ENCODE measurements around the gene AMBRA1.

Gene AMBRA1

DNA sequence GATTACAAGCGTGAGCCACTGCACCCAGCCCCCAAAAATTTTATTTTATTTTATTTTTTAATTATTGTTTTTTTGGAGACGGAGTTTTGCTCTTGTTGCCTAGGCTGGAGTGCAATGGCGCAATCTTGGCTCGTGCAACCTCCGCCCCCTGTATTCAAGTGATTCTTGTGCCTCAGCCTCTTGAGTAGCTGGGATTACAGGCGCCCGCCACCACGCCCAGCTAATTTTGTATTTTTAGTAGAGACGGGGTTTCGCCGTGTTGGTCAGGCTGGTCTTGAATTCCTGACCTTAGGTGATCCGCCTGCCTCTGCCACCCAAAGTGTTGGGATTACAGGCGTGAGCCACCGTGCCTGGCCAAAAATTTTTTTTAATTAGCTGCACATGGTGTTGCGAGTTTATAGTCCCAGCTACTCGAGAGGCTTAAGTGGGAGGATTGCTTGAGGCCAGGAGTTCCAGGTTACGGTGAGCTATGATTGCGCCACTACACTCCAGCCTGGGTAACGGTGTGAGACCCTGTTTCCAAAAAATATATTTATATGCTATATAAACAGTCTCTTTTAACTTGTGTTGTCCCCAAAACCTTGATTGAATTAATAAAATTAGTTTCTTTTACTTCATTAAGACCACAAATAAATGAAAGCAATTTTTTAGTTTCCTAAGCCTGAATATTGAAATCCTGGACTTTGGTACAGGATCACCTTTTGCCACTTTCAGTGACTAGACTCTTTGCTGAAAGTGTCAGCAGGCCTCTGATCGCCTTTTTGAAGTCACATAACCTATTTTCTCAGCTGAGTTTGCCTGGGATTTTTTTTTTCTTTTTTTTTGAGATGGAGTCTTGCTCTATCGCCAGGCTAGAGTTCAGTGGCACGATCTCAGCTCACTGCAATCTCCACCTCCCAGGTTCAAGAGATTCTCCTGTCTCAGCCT is 39.7 kb upstream of the AMBRA1 start:
- Histone ChIP-seq H3K36me3 (peaks cover 74% of the 10 kb centered on the region), H3K9ac (no peak overlapping the region), H3K27ac (no peak overlapping the region), H4K20me1 (peaks cover 6% of the 10 kb centered on the region; the same call in 1 of the 2 replicates), H3K4me3 (no peak overlapping the region), H3K4me2 (no peak overlapping the region), H3K27me3 (no peaks in the 10 kb centered on the region), H3K9me3 (no peaks in the 10 kb centered on the region), H3K4me1 (no peaks in the 10 kb centered on the region)
- TF ChIP-seq Cebpa-rat (IDR thresholded peaks at IDR 0.05), result no peak

DNA sequence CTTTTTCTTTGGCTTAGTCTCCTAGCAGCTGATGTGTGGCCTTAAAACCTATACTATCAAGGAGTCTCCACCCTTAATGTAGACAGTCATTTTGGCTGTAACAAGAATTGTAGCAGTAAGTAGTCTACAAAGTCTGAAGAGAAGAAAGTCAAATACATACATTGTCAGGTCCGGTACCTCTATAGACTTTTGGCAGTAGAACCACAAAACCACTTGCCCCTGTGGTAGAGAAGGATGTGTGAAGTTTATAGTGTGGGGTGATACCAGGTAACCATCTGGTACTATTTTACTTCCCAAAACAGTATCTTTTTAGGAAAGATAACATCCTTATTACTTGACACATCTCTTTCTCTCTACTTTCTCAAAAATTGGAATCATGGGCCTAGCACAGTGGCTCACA is 38.7 kb upstream of the AMBRA1 start:
- no peaks in the 10 kb centered on the region for H3K9me3 ChIP-seq

DNA sequence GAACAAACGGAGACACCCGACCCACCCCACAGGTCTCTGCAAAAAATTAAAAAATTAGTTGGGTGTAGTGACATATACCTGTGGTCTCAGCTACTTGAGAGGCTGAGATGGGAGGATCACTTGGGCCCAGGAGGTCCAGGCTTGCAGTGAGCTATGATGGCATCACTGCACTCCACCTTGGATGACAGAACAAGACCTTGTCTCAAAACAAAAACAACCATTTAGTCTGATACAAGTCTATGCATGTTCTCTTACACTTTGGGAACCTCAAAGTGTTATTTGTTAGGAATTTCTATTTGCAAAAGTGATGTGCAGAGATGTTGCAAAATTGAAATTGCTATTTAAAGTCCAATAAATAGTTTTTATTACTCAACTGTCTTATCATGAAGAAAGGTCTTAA is 37.9 kb upstream of the AMBRA1 start:
- no peak for TF ChIP-seq Cebpa-rat (IDR thresholded peaks at IDR 0.05)
- Histone ChIP-seq H3K9me3 (no peaks in the 10 kb centered on the region), H4K20me1 (peaks cover 22% of the 10 kb centered on the region), H3K9ac (no peak overlapping the region), H3K4me3 (no peak overlapping the region), H3K27me3 (no peaks in the 10 kb centered on the region), H3K4me2 (no peak overlapping the region), H3K36me3 (peaks cover 73% of the 10 kb centered on the region), H3K4me1 (no peaks in the 10 kb centered on the region), H3K27ac (no peak overlapping the region)

More for the DNA sequence above, 38.7 kb upstream of the AMBRA1 start:
- H3K27me3 ChIP-seq, result no peaks in the 10 kb centered on the region
- H3K9ac ChIP-seq, result no peak overlapping the region
- H3K4me1 ChIP-seq, result no peaks in the 10 kb centered on the region
- H3K4me2 ChIP-seq, result no peak overlapping the region
- H3K4me3 ChIP-seq, result no peak overlapping the region
- TF ChIP-seq Cebpa-rat (IDR thresholded peaks at IDR 0.05), result no peak
- H4K20me1 ChIP-seq, result peaks cover 14% of the 10 kb centered on the region
- no peak overlapping the region for H3K27ac ChIP-seq
- peaks cover 71% of the 10 kb centered on the region for H3K36me3 ChIP-seq

DNA sequence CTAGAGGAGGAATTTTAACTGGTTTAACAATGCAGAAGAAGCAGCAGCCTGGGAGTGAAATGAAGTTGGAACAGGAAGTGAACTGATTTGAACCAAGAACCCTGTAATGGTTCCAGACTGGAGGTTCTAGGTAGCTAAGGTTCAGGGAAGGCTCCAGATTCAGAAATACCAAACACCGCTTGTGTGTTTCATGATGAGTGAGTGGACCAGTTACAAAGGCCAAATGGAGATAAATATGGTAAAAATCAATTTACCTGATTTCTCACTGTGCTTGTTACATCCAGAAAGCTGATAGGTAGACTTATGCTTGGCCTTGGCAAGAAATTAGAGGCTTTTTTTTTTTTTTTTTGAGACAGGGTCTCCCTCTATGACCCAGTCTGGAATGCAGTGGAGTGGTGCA is 36.4 kb upstream of the AMBRA1 start:
- Histone ChIP-seq H3K9ac (no peak overlapping the region), H3K4me2 (no peak overlapping the region), H3K4me3 (no peak overlapping the region), H3K27ac (no peak overlapping the region), H4K20me1 (peaks cover 25% of the 10 kb centered on the region), H3K36me3 (peaks cover 74% of the 10 kb centered on the region), H3K4me1 (no peaks in the 10 kb centered on the region), H3K27me3 (no peaks in the 10 kb centered on the region), H3K9me3 (no peaks in the 10 kb centered on the region)
- no peak for TF ChIP-seq Cebpa-rat (IDR thresholded peaks at IDR 0.05)

DNA sequence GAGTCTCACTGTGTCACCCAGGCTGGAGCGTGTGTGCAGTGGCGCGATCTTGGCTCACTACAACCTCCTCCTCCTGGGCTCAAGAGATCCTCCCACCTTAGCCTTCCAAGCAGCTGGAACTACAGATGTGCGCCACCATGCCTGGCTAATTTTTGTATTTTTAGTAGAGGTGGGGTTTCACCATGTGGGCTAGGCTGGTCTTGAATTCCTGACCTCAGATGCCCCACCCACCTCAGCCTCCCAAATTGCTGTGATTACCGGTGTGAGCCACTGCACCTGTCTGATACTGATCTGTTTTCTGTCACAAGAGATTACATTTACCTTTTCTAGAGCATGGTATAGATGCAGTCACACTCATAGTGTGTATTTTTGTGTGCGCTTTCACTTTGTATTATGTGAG is 35.1 kb upstream of the AMBRA1 start:
- Histone ChIP-seq H4K20me1 (peaks cover 31% of the 10 kb centered on the region), H3K4me1 (no peaks in the 10 kb centered on the region), H3K4me3 (no peak overlapping the region), H3K9ac (no peak overlapping the region), H3K9me3 (no peaks in the 10 kb centered on the region), H3K27me3 (no peaks in the 10 kb centered on the region), H3K36me3 (peaks cover 76% of the 10 kb centered on the region), H3K27ac (no peak overlapping the region), H3K4me2 (no peak overlapping the region)
- TF ChIP-seq Cebpa-rat (IDR thresholded peaks at IDR 0.05), result no peak

DNA sequence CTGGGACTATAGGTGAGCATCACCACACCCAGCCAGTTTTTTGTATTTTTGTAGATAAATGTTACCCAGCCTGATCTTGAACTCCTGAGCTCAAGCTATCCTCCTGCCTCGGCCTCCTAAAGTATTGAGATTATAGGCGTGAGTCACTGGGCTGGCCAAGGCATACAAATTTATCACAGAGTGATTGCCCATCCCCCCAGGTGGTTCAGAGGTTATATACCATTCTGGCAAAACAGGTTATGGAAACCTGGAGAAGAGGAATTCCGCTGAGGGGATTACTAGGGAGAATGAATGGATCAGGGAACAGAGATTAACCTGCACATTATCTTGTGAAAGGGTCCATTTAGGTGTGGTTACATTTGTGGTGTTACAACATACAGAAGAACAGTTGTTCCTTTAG is 31.6 kb upstream of the AMBRA1 start:
- no peak overlapping the region for H3K4me2 ChIP-seq
- H3K4me3 ChIP-seq, result no peak overlapping the region
- no peaks in the 10 kb centered on the region for H3K9me3 ChIP-seq
- H3K36me3 ChIP-seq, result peaks cover 87% of the 10 kb centered on the region
- no peaks in the 10 kb centered on the region for H3K27me3 ChIP-seq
- H3K27ac ChIP-seq, result no peak overlapping the region
- no peaks in the 10 kb centered on the region for H3K4me1 ChIP-seq
- peaks cover 47% of the 10 kb centered on the region for H4K20me1 ChIP-seq
- no peak for TF ChIP-seq Cebpa-rat (IDR thresholded peaks at IDR 0.05)
- no peak overlapping the region for H3K9ac ChIP-seq

DNA sequence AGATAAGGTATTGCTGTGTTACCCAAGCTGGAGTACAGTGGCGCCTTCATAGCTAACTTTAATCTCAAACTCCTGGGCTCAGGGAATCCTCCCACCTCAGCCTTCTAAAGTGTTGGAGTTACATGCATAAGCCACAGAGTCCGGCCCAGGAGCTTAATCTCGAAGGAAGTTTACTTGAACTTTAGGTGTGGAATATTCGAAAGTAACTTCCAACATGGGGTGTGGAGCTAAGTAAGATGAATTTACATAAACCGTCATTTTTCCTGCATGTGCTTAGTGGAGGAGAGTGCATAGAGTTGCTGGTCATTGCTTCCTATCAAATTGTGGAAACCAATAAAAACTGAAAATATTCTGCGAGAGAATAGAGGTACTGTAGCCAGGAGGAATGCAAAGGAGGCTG is 25.0 kb upstream of the AMBRA1 start:
- peaks cover 36% of the 10 kb centered on the region for H3K36me3 ChIP-seq
- no peak for TF ChIP-seq Cebpa-rat (IDR thresholded peaks at IDR 0.05)
- no peak overlapping the region for H3K27ac ChIP-seq
- H3K4me3 ChIP-seq, result peak overlapping the region; percentile 99
- no peaks in the 10 kb centered on the region for H3K27me3 ChIP-seq
- H3K4me2 ChIP-seq, result peak overlapping the region; percentile 96
- peaks cover 44% of the 10 kb centered on the region; the same call in 1 of the 2 replicates for H4K20me1 ChIP-seq
- peak overlapping the region; percentile 98 for H3K9ac ChIP-seq
- H3K4me1 ChIP-seq, result peaks cover 20% of the 10 kb centered on the region
- no peaks in the 10 kb centered on the region for H3K9me3 ChIP-seq

DNA sequence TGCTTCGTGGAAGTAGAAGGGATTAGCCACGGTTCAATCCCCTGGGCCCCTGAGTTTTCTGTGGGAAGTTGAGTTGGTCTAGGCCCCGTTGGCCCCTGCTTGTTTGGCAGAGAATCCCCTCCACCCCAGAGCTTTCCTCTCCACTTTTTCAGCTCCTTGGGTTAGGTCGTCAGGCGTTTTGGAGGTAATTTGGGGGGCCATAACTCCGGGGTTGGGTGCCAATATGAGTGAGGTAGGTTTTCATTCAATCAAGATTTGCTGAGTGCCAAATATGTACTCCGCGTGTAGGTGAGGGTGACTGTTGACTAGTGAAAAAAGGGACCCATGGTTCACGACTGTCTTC is 24.1 kb upstream of the AMBRA1 start:
- peaks cover 20% of the 10 kb centered on the region for H3K4me1 ChIP-seq
- peaks cover 44% of the 10 kb centered on the region; the same call in 1 of the 2 replicates for H4K20me1 ChIP-seq
- H3K36me3 ChIP-seq, result peaks cover 29% of the 10 kb centered on the region
- TF ChIP-seq Cebpa-rat (IDR thresholded peaks at IDR 0.05), result no peak
- H3K4me2 ChIP-seq, result peak overlapping the region; percentile 96
- H3K27ac ChIP-seq, result peak overlapping the region; percentile 98
- H3K27me3 ChIP-seq, result no peaks in the 10 kb centered on the region
- peak overlapping the region; percentile 98 for H3K9ac ChIP-seq
- H3K9me3 ChIP-seq, result no peaks in the 10 kb centered on the region
- H3K4me3 ChIP-seq, result peak overlapping the region; percentile 99

DNA sequence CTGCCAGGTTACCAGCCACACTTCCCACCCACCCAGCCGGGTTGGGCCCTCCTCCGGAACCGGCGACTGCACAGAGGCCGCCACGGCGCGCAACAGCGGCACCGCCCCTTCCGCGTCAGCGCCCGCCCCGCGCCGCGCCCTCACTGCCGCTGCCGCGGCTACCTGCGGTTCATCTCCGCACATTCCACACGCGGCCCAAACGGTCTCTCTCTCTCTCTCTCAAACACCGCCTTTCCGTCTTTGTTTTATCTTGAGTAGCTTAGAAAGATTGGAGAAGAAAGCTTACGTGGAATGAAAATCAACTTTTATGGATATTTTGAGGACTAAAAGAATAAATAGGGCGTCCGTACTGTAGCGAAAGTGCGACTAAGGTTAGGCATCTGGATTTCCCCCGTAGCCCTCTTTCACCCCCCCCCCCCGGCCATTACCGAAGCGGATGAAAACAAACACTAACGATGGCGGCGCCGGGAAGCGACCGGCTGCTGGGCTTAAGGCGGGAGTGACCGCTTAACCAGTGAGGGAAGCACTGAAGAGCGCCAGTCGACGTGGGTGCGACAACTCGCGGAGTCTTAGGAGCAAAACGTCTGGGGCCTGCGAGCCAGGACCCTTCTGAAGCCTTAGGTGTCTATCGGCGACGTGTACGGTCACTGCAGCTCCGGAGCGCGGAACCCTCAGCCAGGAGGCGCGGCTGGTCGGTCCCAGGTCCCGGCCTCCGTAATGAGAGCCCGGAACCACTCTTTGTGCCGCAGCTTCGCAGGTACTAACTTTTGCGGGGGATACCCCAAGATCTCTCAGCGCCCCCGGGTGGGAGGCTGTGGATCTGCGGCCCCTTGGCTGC is 23.5 kb upstream of the AMBRA1 start, which contains the start of the genes ATG13 and HARBI1:
ATG13 (plus strand) TSS at position 420 of the 838 bp plus-strand sequence. CDS start 26,739 bp downstream, outside the sequence.
HARBI1 (minus strand) TSS at position 94 of the 838 bp plus-strand sequence. CDS start 990 bp downstream, outside the sequence.
- Histone ChIP-seq H3K4me2 (peak within 1 kb of the TSS; percentile 96), H3K27me3 (no peaks in the 10 kb centered on the region), H3K36me3 (peaks cover 23% of the 10 kb centered on the region), H4K20me1 (peaks cover 38% of the 10 kb centered on the region; the same call in 1 of the 2 replicates), H3K4me3 (peak within 1 kb of the TSS; percentile 99), H3K9me3 (no peaks in the 10 kb centered on the region), H3K4me1 (peaks cover 20% of the 10 kb centered on the region), H3K27ac (peak within 1 kb of the TSS; percentile 98), H3K9ac (peak within 1 kb of the TSS; percentile 98)
- no peak for TF ChIP-seq Cebpa-rat (IDR thresholded peaks at IDR 0.05)
